ENCODE data around the gene B3GNT4.

GRCh38 chr12:122171399-122171798, 32.1 kb upstream of the B3GNT4 start:
- TF ChIP-seq CTCF (IDR thresholded peaks at IDR 0.05 in 8 of 11, conservative IDR thresholded peaks at IDR 0.05 in 3 of 11), result no peak
- TF ChIP-seq POLR2A (IDR thresholded peaks at IDR 0.05), result no peak
